Parathyroid adenoma (tissue), 2 donors: ENCODE measurements around the gene BID.

ENCODE experiments used
- H2AFZ ChIP-seq: fragments of 300-600 bp; sonication (generic); one replicate; pipeline ENCODE4 v1.7.0; 2017; ENCODE audit warnings: antibody characterized with exemption, mild to moderate bottlenecking
- H3K27ac ChIP-seq: fragments of 300-600 bp; sonication (generic); one replicate; pipeline ENCODE4 v1.7.0; 2017
- H3K27me3 ChIP-seq: fragments of 300-600 bp; sonication (generic); one replicate; pipeline ENCODE4 v1.7.0; 2017; ENCODE audit warnings: low read length; ENCODE audit not compliant: control insufficient read depth, insufficient read depth
- H3K36me3 ChIP-seq: fragments of 300-600 bp; sonication (generic); one replicate; pipeline ENCODE4 v1.7.0; 2017; ENCODE audit warnings: low read length; ENCODE audit not compliant: control insufficient read depth, insufficient read depth
- H3K4me1 ChIP-seq: fragments of 300-600 bp; sonication (generic); one replicate; pipeline ENCODE4 v1.7.0; 2017; ENCODE audit warnings: control low read depth
- H3K4me2 ChIP-seq: fragments of 300-600 bp; sonication (generic); one replicate; pipeline ENCODE4 v1.7.0; 2017; ENCODE audit warnings: low read length
- H3K4me3 ChIP-seq: fragments of 300-600 bp; sonication (generic); one replicate; pipeline ENCODE4 v1.7.0; 2017; ENCODE audit warnings: low read depth, low read length
- H3K79me2 ChIP-seq: fragments of 300-600 bp; sonication (generic); one replicate; pipeline ENCODE4 v1.7.0; 2017; ENCODE audit warnings: control low read depth
- H3K9ac ChIP-seq: fragments of 300-600 bp; sonication (generic); one replicate; pipeline ENCODE4 v1.7.0; 2017; ENCODE audit warnings: mild to moderate bottlenecking
- H3K9me3 ChIP-seq: fragments of 300-600 bp; sonication (generic); one replicate; pipeline ENCODE4 v1.7.0; 2017; ENCODE audit warnings: low read length; ENCODE audit not compliant: control insufficient read depth
- CTCF ChIP-seq: fragments of 300-600 bp; sonication (generic); IDR thresholded peaks from one replicate; pipeline ENCODE4 v1.7.0; 2017; ENCODE audit warnings: antibody characterized with exemption, mild to moderate bottlenecking
- donor health status: primary hyperparathyroidism.

BID gene

GRCh38 chr22:17725500-17725796 is 48.8 kb downstream of the BID start:
- H3K4me3 ChIP-seq, result no peak overlapping the region
- H3K9ac ChIP-seq, result no peak overlapping the region
- H3K27me3 ChIP-seq, result no peaks in the 10 kb centered on the region
- H3K79me2 ChIP-seq, result no peaks in the 10 kb centered on the region
- H3K36me3 ChIP-seq, result no peaks in the 10 kb centered on the region
- no peak overlapping the region for H2AFZ ChIP-seq
- no peak overlapping the region for H3K27ac ChIP-seq
- no peak overlapping the region for H3K4me2 ChIP-seq
- no peak for TF ChIP-seq CTCF
- H3K4me1 ChIP-seq, result no peaks in the 10 kb centered on the region
- no peaks in the 10 kb centered on the region for H3K9me3 ChIP-seq

- Histone ChIP-seq H3K9ac (no peak overlapping the region), H2AFZ (no peak overlapping the region), H3K4me1 (no peaks in the 10 kb centered on the region), H3K27me3 (no peaks in the 10 kb centered on the region), H3K27ac (no peak overlapping the region), H3K4me3 (no peak overlapping the region), H3K79me2 (no peaks in the 10 kb centered on the region), H3K4me2 (no peak overlapping the region), H3K36me3 (no peaks in the 10 kb centered on the region), H3K9me3 (no peaks in the 10 kb centered on the region)
- no peak for TF ChIP-seq CTCF
These were observed 49.4 kb downstream of the BID start for GRCh38 chr22:17724678-17725499.

GRCh38 chr22:17724241-17724640 is 50.0 kb downstream of the BID start:
- Histone ChIP-seq H3K9ac (no peak overlapping the region), H3K79me2 (no peaks in the 10 kb centered on the region), H3K4me2 (no peak overlapping the region), H3K36me3 (no peaks in the 10 kb centered on the region), H3K4me3 (no peak overlapping the region), H3K9me3 (no peaks in the 10 kb centered on the region), H3K4me1 (no peaks in the 10 kb centered on the region), H2AFZ (no peak overlapping the region), H3K27me3 (no peaks in the 10 kb centered on the region), H3K27ac (no peak overlapping the region)
- TF ChIP-seq CTCF, result no peak

- no peak overlapping the region for H2AFZ ChIP-seq
- no peak overlapping the region for H3K4me2 ChIP-seq
- no peaks in the 10 kb centered on the region for H3K9me3 ChIP-seq
- no peak for TF ChIP-seq CTCF
- H3K4me3 ChIP-seq, result no peak overlapping the region
- no peaks in the 10 kb centered on the region for H3K4me1 ChIP-seq
- no peak overlapping the region for H3K27ac ChIP-seq
- no peak overlapping the region for H3K9ac ChIP-seq
- no peaks in the 10 kb centered on the region for H3K79me2 ChIP-seq
- no peaks in the 10 kb centered on the region for H3K27me3 ChIP-seq
- no peaks in the 10 kb centered on the region for H3K36me3 ChIP-seq
These were observed 54.4 kb downstream of the BID start for GRCh38 chr22:17719911-17720310.

GRCh38 chr22:17717708-17718107 is 56.6 kb downstream of the BID start:
- no peak overlapping the region for H2AFZ ChIP-seq
- no peaks in the 10 kb centered on the region for H3K9me3 ChIP-seq
- no peaks in the 10 kb centered on the region for H3K36me3 ChIP-seq
- no peak overlapping the region for H3K27ac ChIP-seq
- no peak overlapping the region for H3K4me3 ChIP-seq
- H3K4me2 ChIP-seq, result no peak overlapping the region
- no peak for TF ChIP-seq CTCF
- H3K9ac ChIP-seq, result no peak overlapping the region
- no peaks in the 10 kb centered on the region for H3K4me1 ChIP-seq
- no peaks in the 10 kb centered on the region for H3K27me3 ChIP-seq
- no peaks in the 10 kb centered on the region for H3K79me2 ChIP-seq
